Measurements from ENCODE around the gene SLC25A3.
"Not testable (repeated sequence)": the region's sequence is repeated elsewhere in the genome, so short reads cannot be mapped to it uniquely, and the experiment has no call there.

Gene SLC25A3

GRCh38 chr12:98587084-98587483 lies 6.4 kb upstream of the SLC25A3 start:
- H3K36me3 ChIP-seq: no peaks in the 10 kb centered on the region
- no peaks in the 10 kb centered on the region for H3K27me3 ChIP-seq
- DNase-seq: no peak
- no peaks in the 10 kb centered on the region for H3K4me1 ChIP-seq
- no peak overlapping the region for H3K4me3 ChIP-seq (ENCODE audit: low read depth, low read length)
- H3K9me3 ChIP-seq: no peaks in the 10 kb centered on the region
- TF ChIP-seq, protein P1, sequence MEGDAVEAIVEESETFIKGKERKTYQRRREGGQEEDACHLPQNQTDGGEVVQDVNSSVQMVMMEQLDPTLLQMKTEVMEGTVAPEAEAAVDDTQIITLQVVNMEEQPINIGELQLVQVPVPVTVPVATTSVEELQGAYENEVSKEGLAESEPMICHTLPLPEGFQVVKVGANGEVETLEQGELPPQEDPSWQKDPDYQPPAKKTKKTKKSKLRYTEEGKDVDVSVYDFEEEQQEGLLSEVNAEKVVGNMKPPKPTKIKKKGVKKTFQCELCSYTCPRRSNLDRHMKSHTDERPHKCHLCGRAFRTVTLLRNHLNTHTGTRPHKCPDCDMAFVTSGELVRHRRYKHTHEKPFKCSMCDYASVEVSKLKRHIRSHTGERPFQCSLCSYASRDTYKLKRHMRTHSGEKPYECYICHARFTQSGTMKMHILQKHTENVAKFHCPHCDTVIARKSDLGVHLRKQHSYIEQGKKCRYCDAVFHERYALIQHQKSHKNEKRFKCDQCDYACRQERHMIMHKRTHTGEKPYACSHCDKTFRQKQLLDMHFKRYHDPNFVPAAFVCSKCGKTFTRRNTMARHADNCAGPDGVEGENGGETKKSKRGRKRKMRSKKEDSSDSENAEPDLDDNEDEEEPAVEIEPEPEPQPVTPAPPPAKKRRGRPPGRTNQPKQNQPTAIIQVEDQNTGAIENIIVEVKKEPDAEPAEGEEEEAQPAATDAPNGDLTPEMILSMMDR (IDR thresholded peaks at IDR 0.05; ENCODE audit: low read depth, low read length): no peak

DNA sequence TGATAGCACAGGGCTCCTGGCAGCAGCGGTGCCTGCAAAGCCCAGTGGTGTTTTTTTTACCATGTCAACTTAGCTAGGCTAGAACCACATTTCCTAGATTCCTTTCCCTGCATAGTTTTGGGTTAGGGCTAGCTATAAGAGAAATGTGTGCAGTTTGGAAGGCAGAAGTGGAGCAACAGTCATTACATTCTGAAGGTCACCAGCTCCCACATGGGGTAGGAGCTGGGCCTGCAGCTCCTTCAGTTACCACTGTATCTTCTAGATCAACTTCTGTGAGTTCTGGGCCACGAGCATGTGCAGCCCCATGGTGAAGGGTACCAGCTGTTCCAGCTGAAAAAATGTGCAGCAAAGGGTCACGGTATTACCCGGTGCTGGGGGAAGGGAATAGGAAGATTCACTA lies 2.3 kb upstream of the SLC25A3 start:
- no peak for DNase-seq
- TF ChIP-seq, protein P1 (IDR thresholded peaks at IDR 0.05; ENCODE audit: low read depth, low read length): no peak
- Histone ChIP-seq H3K9me3 (no peaks in the 10 kb centered on the region), H3K36me3 (peaks cover 21% of the 10 kb centered on the region), H3K27me3 (no peaks in the 10 kb centered on the region), H3K4me3 (ENCODE audit: low read depth, low read length) (no peak overlapping the region), H3K4me1 (no peaks in the 10 kb centered on the region)

- Histone ChIP-seq H3K36me3 (peaks cover 37% of the 10 kb centered on the region), H3K4me1 (no peaks in the 10 kb centered on the region), H3K27me3 (no peaks in the 10 kb centered on the region), H3K4me3 (ENCODE audit: low read depth, low read length) (peak overlapping the region; percentile 71), H3K9me3 (no peaks in the 10 kb centered on the region)
- no peak for DNase-seq
- TF ChIP-seq, protein P1 (IDR thresholded peaks at IDR 0.05; ENCODE audit: low read depth, low read length): no peak
These were observed 612 bp upstream of the SLC25A3 start for GRCh38 chr12:98592825-98593322.

- Histone ChIP-seq H3K27me3 (no peaks in the 10 kb centered on the region), H3K9me3 (no peaks in the 10 kb centered on the region), H3K4me3 (ENCODE audit: low read depth, low read length) (peak overlapping the region; percentile 71), H3K4me1 (no peaks in the 10 kb centered on the region), H3K36me3 (peaks cover 50% of the 10 kb centered on the region)
- DNase-seq: no peak
- TF ChIP-seq, protein P1 (IDR thresholded peaks at IDR 0.05; ENCODE audit: low read depth, low read length): no peak
These were observed 757 bp downstream of the SLC25A3 start for GRCh38 chr12:98594050-98594835.

DNA sequence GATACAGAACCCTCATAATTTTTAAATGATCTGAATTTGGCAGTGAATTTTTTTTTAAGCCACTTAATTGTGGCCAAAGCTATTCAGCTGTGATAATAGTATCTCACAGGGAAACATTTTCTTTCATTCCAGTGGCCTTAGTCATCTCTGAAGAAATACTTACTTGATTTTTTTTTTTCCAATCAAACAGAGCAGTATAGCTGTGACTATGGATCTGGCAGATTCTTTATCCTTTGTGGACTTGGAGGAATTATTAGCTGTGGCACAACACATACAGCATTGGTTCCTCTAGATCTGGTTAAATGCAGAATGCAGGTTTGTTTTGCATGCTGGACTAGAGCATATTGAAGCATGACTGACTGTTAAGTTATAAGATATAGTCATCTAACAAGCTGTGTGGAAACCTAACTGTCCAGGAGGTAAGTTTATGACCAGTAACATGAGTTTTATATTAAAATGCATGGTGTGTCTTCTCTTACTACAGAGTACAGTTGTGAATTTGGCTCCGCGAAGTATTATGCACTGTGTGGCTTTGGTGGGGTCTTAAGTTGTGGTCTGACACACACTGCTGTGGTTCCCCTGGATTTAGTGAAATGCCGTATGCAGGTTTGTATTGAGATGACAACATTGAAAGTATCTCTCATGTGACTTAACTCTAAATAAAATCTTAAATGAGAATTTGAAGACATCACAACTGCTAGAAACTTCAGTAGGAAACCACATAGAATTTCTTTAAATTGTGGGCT lies 1.9 kb downstream of the SLC25A3 start:
- TF ChIP-seq, protein P1 (IDR thresholded peaks at IDR 0.05; ENCODE audit: low read depth, low read length): no peak
- Histone ChIP-seq H3K36me3 (peaks cover 62% of the 10 kb centered on the region), H3K27me3 (no peaks in the 10 kb centered on the region), H3K4me3 (ENCODE audit: low read depth, low read length) (peak overlapping the region; percentile 71), H3K4me1 (no peaks in the 10 kb centered on the region), H3K9me3 (no peaks in the 10 kb centered on the region)
- no peak for DNase-seq

- H3K27me3 ChIP-seq; H3K4me3 ChIP-seq (ENCODE audit: low read depth, low read length); H3K9me3 ChIP-seq; DNase-seq; H3K4me1 ChIP-seq: not testable (repeated sequence)
- H3K36me3 ChIP-seq: peaks cover 81% of the 10 kb centered on the region
These were observed 3.8 kb downstream of the SLC25A3 start for GRCh38 chr12:98597313-98597712.

All from BE2C (cell line).